HCEC 1CT (cell line): Measurements from ENCODE around the gene MEPCE.
A peak's percentile ranks its signal among the peaks of the same experiment; 100 is the strongest.

Experiments
- DNase-seq: peaks from one replicate; pipeline ENCODE4 v3.0.0-alpha.2; 2017

MEPCE gene

DNA sequence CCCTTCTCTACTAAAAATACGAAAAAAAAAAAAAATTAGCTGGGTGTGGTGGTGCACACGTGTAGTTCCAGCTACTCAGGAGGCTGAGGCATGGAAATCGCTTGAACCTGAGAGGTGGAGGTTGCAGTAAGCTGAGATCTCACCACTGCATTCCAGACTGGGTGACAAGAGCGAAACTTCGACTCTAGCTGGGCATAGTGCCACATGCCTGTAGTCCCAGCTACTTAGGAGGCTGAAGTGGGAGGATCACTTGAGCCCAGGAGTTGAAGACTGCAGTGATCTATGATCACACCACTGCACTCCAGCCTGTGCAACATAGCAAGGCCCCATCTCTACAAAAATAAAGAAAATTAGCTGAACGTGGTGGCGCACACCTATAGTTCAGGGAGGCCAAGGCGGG is 35.7 kb downstream of the MEPCE start:
- DNase-seq, result no peak

GRCh38 chr7:100465702-100466311 is 36.2 kb downstream of the MEPCE start:
- DNase-seq, result peak; percentile 72

DNA sequence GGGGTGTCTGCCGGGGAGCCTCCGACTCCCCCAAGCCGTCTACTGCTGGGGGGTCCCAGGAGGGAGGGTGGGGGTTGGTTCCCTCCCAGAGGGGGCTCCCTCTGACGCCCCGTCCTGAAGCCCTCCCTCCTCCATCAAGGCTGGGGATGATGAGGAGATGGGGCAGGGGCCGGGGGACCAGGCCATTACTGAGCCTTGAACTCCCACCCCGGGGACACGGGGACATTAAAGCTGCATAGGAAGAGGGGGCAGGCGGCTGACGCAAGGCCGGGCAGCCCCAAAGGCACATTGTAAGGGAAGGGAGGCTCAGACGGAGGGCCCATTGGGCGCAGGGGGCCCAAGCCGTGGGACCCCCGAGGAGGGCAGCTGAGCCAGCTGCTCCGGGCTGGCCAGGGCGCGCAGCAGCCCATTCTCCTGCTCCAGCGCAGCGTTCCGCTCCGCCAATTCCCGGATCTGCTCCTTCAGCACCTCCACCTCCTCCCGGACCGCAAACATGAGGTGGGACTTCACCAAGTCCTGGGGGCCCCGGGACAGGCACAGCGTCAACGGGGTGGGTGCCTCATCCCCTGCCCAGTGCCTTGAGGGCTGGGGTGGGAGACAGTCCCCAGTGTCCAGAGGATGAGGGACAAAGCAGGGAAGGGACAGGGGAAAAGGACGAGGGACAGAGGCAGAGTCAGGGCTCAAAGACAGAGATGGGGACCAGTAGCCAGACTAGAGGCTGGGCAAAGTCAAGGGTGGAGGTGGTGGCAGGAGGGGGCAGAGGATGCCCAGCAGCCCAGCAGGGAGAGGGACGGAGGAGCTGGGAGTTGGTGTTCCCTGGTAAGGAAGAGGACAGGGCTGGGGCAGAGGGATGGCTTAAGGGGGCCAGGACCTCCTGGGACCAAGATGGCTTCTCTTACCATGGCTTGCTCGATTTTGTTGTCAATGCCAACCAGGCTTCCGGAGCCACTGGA is 37.3 kb downstream of the MEPCE start:
- DNase-seq, result no peak

DNA sequence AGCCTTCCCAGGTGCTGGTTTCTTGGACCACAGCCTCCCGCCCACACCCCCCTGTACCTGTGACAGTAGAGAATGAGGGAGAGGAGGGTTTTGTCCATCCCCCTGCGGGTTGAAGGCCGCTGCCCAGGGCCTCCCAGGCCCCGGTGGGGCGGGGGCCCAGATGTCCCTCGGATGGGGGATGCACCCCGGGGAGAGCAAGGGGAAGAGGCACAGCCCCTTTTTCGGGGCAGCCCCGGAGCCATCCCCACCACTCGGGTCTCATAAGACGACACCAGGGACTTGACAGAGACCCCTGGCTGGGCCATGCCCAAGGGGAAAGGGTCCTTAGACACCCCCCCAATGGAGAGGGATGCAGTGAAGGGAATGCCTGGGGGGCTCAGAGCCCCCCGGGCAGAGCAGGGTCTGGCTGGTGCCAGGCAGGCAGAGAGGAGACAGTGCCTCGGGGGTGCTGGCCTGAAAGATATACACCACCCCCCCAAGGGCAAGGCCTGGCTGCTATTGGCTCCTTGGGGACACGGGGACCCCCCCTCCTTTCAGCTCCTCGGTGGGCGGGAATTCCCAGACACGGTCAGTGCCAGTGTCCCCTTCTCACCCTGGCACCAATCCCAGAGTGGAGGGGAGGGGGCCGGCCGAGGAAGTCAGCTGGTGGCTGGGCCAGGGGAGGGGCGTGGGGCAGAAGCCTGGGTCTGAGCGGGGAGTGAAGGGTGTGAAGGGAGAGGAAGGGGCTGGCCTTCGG is 38.2 kb downstream of the MEPCE start:
- DNase-seq, result no peak

- peak; percentile 53 for DNase-seq
These were observed 39.8 kb downstream of the MEPCE start for GRCh38 chr7:100469227-100470044.

DNA sequence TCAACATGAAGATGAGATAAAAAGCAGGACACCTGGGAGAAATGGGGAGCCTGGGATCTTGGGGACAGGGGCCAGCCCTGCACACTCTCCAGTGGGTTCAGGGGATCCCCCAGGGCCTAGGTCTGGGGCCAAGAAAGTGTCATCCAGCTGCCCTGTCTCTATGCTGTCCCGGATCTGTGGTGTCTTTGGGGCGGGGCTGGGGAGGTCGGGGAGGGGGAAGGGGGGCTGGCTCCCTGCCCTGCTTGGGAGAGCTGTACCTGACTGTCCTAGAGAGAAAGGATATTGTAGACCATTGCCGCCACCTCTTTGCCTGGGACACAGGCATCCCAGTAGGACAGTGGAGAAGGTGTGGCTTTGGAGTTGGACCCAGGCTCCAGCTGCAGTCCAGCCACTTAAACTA is 41.4 kb downstream of the MEPCE start:
- DNase-seq, result no peak

GRCh38 chr7:100472121-100472851 is 42.7 kb downstream of the MEPCE start:
- no peak for DNase-seq

DNA sequence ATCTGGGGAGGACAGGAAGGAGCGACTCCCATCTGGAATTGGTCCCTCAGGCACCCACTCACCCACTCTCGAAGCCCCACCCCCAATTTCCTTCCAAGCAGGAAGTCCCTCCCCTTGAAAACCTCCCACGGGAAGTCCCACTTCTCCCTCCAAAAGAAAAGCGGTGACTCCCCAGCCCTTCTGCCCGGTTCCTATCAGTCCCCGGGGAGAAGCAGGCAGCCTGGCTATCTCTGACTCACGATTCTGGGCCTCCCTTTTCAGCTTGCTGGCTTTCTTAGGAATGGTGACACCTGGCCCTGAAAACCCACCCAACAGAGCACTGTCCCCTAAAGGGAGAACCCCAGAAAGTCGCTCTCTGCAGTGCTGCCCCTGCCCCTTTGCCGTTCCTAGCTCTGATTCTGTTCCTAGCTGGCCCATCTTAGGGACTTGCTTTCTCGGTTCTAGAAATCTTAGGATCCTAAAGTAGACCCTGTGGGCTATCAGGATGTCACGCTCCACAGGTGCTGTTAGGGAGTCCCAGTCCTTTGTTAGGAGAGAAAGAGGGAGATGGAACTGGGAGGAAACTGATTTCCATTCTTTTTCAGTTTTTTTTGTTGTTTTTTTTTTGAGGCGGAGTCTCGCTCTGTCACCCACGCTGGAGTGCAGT is 43.3 kb downstream of the MEPCE start:
- no peak for DNase-seq

GRCh38 chr7:100475549-100475948 is 45.9 kb downstream of the MEPCE start:
- DNase-seq, result no peak

DNA sequence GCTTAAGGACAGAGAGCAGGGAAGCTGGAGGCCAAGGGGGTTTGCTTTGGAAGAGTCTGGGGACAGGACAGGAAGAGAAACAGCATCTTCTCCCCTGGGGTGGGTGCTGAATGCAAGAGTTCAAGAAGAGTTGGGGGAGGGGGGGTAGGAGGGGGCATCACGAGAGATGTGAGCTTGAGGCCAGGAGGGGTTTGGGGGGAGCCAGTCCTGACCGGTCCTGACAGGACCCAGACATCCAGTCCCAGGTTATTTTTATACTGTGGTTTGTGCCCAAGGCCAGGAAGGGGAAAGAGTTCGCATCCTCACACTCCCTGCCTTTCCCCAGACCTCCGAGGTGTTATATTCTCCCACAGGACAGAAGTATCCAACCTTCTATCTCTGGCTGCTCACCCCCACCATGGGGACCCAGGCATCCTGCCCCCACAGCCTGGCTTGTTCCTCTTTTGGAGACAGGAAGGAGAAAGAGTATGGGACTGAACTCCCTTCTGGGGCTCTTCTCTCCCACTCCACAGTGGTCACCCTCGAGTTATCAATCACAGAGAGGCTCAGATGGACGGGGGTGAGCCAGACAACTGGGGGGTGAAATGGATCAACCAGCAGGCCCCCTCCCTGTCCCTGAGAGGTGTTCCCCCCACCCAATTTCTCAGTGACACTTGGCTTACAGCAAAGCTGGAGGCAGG is 46.6 kb downstream of the MEPCE start:
- no peak for DNase-seq

GRCh38 chr7:100476903-100477870 is 47.6 kb downstream of the MEPCE start:
- no peak for DNase-seq

- no peak for DNase-seq
These were observed 48.2 kb downstream of the MEPCE start for GRCh38 chr7:100477871-100478267.

- peak; percentile 92 for DNase-seq
These were observed 49.5 kb downstream of the MEPCE start, which contains the start of gene TSC22D4 for GRCh38 chr7:100478958-100479660. TSS of gene TSC22D4 (minus strand) at chr7:100479214. CDS start at chr7:100478038, 1,176 bp downstream.

GRCh38 chr7:100481466-100481865 is 51.8 kb downstream of the MEPCE start:
- no peak for DNase-seq

- DNase-seq, result no peak
These were observed 53.1 kb downstream of the MEPCE start for GRCh38 chr7:100482728-100483089.

- peak; percentile 63 for DNase-seq
These were observed 53.6 kb downstream of the MEPCE start for GRCh38 chr7:100483090-100483721.
